ENCODE data around the gene HOXC12.

DNA sequence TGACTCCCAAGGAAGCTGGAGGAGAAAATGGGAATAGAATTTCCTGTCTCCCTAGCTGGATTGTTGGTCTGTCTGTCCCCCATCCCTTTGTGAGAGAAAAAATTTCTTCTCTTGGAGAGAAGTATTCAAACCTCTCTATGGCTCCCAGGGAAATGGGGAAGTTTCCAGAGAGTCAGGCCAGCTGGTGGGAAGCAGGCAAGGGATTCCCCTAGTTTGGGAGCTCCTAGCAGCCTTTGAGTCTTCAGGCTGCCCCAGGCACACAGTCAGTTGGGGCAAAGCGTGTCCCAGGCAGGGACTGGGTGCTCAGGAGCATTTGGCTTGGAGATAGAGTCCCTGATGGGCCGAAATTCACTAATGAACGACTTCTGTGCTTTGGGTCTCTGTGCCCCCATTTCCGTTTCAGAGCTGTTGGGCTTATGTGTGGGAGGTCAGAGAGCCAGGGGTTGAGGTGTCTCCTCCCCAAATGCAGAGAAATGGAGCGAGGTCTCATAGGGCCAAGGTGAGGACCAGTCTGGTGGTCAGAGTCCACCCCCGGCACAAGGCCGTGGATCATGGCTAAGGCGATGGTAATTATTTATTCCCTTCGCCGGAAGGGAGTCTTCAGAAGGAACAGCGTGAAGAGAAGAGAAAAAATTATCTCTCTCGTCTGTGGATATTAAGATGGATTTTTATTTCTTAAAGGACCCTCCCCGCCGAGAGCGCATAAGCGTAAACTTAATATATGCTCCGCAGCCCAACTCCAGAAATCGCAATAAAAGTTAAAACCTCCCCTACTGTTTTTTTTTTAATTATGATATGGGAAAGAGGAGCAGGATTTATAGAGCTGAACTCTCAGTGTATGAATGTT, 38.7 kb downstream of the HOXC12 start:
- TF ChIP-seq, protein P1, sequence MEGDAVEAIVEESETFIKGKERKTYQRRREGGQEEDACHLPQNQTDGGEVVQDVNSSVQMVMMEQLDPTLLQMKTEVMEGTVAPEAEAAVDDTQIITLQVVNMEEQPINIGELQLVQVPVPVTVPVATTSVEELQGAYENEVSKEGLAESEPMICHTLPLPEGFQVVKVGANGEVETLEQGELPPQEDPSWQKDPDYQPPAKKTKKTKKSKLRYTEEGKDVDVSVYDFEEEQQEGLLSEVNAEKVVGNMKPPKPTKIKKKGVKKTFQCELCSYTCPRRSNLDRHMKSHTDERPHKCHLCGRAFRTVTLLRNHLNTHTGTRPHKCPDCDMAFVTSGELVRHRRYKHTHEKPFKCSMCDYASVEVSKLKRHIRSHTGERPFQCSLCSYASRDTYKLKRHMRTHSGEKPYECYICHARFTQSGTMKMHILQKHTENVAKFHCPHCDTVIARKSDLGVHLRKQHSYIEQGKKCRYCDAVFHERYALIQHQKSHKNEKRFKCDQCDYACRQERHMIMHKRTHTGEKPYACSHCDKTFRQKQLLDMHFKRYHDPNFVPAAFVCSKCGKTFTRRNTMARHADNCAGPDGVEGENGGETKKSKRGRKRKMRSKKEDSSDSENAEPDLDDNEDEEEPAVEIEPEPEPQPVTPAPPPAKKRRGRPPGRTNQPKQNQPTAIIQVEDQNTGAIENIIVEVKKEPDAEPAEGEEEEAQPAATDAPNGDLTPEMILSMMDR (IDR thresholded peaks at IDR 0.05): no peak
- TF ChIP-seq POLR2A (IDR thresholded peaks at IDR 0.05): no peak

Measured in esophagus squamous epithelium (tissue), 4 donors.